ENCODE measurements around the gene ZNF74. TPM values are rescaled to one million over a fixed set of nuclear protein-coding genes. Genes with fewer than 3 reads are reported as not detected.
"Not testable (repeated sequence)": the region's sequence is repeated elsewhere in the genome, so short reads cannot be mapped to it uniquely, and the experiment has no call there.

The ZNF74 gene
- total and polyA plus RNA-seq, 10 of the 15 experiments (the other 5 are each of a cell fraction or from before 2014, with no cell fraction given): 0.37 to 9.3 (median 5.1) TPM

DNA sequence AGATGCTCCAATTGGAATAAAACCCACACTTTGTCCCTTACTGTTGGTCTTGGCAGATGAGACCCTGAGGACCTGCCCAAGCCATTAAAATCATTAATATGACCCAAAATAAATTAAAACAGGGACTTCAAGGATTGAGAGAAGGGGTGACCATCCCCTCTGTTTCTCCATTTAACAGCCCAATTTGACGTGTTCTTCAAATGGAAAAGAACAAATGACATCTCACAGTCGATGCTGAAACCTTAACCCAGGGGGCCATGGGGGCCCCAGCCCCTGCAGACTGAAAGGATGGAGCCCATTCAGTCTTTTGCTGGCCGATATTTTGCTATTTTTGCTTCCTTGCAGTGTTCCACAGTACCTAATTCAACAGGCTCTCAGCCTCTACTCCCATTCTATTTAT, 20.5 kb downstream of the ZNF74 start (continued):
- TF ChIP-seq, protein P1, sequence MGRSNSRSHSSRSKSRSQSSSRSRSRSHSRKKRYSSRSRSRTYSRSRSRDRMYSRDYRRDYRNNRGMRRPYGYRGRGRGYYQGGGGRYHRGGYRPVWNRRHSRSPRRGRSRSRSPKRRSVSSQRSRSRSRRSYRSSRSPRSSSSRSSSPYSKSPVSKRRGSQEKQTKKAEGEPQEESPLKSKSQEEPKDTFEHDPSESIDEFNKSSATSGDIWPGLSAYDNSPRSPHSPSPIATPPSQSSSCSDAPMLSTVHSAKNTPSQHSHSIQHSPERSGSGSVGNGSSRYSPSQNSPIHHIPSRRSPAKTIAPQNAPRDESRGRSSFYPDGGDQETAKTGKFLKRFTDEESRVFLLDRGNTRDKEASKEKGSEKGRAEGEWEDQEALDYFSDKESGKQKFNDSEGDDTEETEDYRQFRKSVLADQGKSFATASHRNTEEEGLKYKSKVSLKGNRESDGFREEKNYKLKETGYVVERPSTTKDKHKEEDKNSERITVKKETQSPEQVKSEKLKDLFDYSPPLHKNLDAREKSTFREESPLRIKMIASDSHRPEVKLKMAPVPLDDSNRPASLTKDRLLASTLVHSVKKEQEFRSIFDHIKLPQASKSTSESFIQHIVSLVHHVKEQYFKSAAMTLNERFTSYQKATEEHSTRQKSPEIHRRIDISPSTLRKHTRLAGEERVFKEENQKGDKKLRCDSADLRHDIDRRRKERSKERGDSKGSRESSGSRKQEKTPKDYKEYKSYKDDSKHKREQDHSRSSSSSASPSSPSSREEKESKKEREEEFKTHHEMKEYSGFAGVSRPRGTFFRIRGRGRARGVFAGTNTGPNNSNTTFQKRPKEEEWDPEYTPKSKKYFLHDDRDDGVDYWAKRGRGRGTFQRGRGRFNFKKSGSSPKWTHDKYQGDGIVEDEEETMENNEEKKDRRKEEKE (IDR thresholded peaks at IDR 0.05): no peak
- TF ChIP-seq MAX (IDR thresholded peaks at IDR 0.05; ENCODE audit: low read depth, low read length): no peak
- TF ChIP-seq ESRRA (IDR thresholded peaks at IDR 0.05; ENCODE audit: low read length): no peak
- TF ChIP-seq CREM (IDR thresholded peaks at IDR 0.05; ENCODE audit: low read depth): no peak

DNA sequence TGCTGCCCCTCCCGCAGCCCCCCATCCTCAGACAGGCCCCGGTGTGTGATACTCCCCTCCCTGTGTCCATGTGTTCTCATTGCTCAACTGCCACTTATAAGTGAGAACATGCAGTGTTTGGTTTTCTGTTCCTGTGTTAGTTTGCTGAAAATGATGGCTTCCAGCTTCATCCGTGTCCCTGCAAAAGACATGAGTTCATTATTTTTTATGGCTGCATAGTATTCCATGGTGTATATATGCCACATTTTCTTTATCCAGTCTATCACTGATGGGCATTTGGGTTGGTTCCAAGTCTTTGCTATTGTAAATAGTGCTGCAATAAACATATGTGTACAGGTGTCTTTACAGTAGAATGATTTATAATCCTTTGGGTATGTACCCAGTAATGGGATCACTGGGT, 21.3 kb downstream of the ZNF74 start:
- BruUV-seq (replicated peaks); H3K9ac ChIP-seq (ENCODE audit: control insufficient read depth, insufficient read depth, low read length); H3K4me2 ChIP-seq (ENCODE audit: control insufficient read depth, insufficient read depth); H3K4me3 ChIP-seq; H3K4me1 ChIP-seq (ENCODE audit: control insufficient read depth, insufficient read depth, low read length); FAIRE-seq; POLR2A ChIA-PET; H2AFZ ChIP-seq (ENCODE audit: control insufficient read depth, low read depth, low read length); H4K20me1 ChIP-seq (ENCODE audit: control insufficient read depth, insufficient read depth); in situ Hi-C loops (cut with MboI); CTCF ChIA-PET; H3K9me3 ChIP-seq (replicated peaks; ENCODE audit: control insufficient read depth, insufficient read depth, low read length); ATAC-seq; H3K79me2 ChIP-seq (ENCODE audit: control insufficient read depth, insufficient read depth, low read length); H3K36me3 ChIP-seq (ENCODE audit: control insufficient read depth in 2 of 2, insufficient read depth in 2 of 2, low read length in 1 of 2); H3K27me3 ChIP-seq (replicated peaks in 1 of 2; ENCODE audit: control insufficient read depth in 2 of 2, insufficient read depth in 2 of 2, low read length in 1 of 2); H3K27ac ChIP-seq (ENCODE audit: control insufficient read depth, insufficient read depth); DNase-seq (ENCODE audit: low read depth, low spot score): not testable (repeated sequence)
- SMC1A ChIA-PET (ENCODE audit: uncharacterized antibody, unreplicated experiment): interaction anchor here (4.1 kb wide), 1 partner anchor 41 kb away, joined by 20 read pairs; no protein-coding TSS in a partner anchor
- WGBS (ENCODE audit: insufficient coverage, insufficient replicate concordance, low lambda C conversion rate, missing lambda C conversion rate): 59% methylated on average over 3 of the region's 3 CpGs
- RAD21 ChIA-PET (ENCODE audit: unreplicated experiment): interaction anchor here (0.6 kb wide), 1 partner anchor 80 kb away, joined by 3 read pairs; the partner anchor contains the start of gene KLHL22
- intact Hi-C loops (cut with micrococcal nuclease; ENCODE audit: unreplicated experiment): loop anchor here (10.0 kb wide), 1 partner anchor 150 kb away; no protein-coding TSS in a partner anchor

GRCh38 chr22:20415699-20416098, 21.7 kb downstream of the ZNF74 start:
- RAD21 ChIA-PET (ENCODE audit: unreplicated experiment): interaction anchor here (0.6 kb wide), 1 partner anchor 80 kb away, joined by 3 read pairs; the partner anchor contains the start of gene KLHL22
- 33% methylated on average over 3 of the region's 3 CpGs for WGBS (ENCODE audit: insufficient coverage, insufficient replicate concordance, low lambda C conversion rate, missing lambda C conversion rate)
- in situ Hi-C loops (cut with MboI); H2AFZ ChIP-seq (ENCODE audit: control insufficient read depth, low read depth, low read length); H3K79me2 ChIP-seq (ENCODE audit: control insufficient read depth, insufficient read depth, low read length); H3K9me3 ChIP-seq (replicated peaks; ENCODE audit: control insufficient read depth, insufficient read depth, low read length); FAIRE-seq; CTCF ChIA-PET; ATAC-seq; H4K20me1 ChIP-seq (ENCODE audit: control insufficient read depth, insufficient read depth); POLR2A ChIA-PET; H3K36me3 ChIP-seq (ENCODE audit: control insufficient read depth in 2 of 2, insufficient read depth in 2 of 2, low read length in 1 of 2); H3K4me2 ChIP-seq (ENCODE audit: control insufficient read depth, insufficient read depth); DNase-seq (ENCODE audit: low read depth, low spot score); H3K27ac ChIP-seq (ENCODE audit: control insufficient read depth, insufficient read depth); BruUV-seq (replicated peaks); H3K27me3 ChIP-seq (replicated peaks in 1 of 2; ENCODE audit: control insufficient read depth in 2 of 2, insufficient read depth in 2 of 2, low read length in 1 of 2); H3K4me1 ChIP-seq (ENCODE audit: control insufficient read depth, insufficient read depth, low read length); H3K4me3 ChIP-seq; H3K9ac ChIP-seq (ENCODE audit: control insufficient read depth, insufficient read depth, low read length): not testable (repeated sequence)
- SMC1A ChIA-PET (ENCODE audit: uncharacterized antibody, unreplicated experiment): interaction anchor here (4.1 kb wide), 1 partner anchor 41 kb away, joined by 20 read pairs; no protein-coding TSS in a partner anchor
- intact Hi-C loops (cut with micrococcal nuclease; ENCODE audit: unreplicated experiment): loop anchor here (10.0 kb wide), 1 partner anchor 149 kb away; no protein-coding TSS in a partner anchor
